Measurements from ENCODE around the gene VTI1A.
"Not testable (repeated sequence)": the region's sequence is repeated elsewhere in the genome, so short reads cannot be mapped to it uniquely, and the experiment has no call there.

Gene VTI1A

DNA sequence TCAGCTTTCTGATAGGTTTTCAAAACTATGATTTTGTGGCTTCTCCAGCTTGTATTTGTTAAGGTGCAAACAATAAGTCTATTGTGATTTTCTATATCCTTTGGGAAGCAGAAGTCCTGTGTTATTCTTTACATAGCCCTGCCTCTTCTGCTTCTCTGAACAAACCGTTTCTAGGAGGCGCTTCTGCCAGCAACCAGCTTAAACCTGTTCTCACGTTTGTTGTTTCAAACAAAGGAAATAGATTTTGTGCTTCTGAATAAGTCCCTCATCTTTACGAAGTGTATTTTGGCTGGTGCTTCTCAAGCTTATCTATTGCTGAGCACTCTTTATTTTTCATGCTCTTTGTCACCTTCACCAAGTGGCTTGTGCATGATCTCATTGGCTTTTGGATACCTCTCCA lies 61.0 kb downstream of the VTI1A start:
- DNase-seq, result no peak

DNA sequence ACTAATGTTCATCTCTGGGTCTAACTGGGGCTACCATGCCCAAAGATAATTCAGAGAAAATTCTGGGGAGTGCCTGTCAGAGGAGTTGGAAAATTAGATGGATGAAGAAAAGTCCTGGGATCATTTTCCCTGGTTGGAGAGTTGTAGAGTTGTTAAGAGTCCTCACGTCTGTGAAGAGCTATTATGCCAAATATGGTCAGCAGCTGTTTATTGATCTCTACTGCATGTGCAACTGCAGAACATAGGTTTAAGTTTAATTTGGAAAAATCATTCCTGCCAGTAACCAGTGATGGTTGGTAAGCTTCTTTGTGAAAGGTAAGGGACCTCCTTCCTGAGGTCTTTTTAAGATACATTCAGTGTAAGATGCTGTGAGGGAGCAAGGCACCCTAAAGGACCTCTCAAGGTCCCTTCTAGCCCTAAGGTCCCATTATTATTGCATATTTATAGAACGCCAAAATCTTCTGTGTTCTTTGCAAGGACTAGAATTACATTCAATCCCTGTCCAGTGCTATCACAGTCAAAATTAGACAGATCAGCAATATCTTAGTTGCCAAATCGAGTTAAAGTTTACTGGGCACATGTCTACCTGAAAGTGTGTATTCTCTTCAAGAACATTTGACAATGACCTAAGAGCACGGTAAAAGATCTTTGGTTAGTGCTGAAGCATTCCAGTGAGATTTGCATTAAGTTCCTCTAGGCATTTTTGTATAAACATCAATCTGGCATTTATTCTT lies 62.7 kb downstream of the VTI1A start:
- no peak for DNase-seq

DNA sequence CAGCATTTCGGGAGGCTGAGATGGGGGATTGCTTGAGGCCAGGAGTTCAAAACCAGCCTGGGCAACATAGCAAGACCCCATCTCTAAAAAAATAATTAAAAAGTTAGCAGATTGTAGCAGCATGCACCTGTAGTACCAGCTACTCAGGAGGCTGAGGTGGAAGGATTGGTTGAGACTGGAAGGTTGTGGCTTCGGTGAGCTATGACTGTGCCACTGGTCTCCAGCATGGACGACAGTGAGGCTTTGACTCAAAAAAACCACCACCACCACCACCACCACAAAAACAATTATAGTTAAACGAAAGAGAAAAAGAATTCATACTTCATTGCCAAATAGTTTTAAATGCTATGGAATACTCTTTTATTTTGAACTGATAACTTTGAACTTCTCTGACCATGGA lies 63.4 kb downstream of the VTI1A start:
- no peak for DNase-seq

DNA sequence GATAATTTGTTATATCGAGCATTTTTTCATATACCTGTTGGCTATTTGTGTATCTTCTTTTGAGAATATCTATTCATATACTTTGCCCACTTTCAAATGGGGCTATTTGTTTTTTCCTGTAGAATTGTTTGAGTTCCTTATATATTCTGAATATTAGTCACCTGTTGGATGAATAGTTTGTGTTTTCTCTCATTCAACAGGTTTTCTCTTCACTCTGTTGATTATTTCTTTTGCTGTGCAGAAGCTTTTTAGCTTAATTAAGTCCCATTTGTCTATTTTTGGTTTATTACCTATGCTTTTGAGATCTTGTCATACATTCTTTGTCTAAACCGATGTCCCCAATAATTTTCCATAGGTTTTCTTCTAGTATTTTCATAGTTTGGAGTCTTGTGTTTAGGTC lies 65.3 kb downstream of the VTI1A start:
- no peak for DNase-seq

DNA sequence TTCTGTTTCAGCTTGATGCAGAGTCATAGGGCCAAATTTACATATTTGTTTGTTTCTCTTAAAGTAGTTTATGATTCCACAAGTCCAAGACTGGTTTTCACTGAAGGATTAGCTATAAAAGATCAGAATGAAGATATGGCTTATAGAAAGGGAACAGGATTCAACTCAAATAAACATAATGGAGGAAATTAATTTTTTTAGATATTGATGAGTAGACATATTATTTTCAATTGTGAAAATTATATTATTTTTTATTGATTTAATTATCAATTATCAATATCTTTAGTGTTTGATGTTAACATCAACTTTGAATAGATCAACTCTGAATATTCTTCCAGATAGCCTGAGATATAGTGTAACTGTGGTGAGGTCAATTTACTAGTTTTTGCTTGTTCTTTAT lies 68.1 kb downstream of the VTI1A start:
- no peak for DNase-seq

DNA sequence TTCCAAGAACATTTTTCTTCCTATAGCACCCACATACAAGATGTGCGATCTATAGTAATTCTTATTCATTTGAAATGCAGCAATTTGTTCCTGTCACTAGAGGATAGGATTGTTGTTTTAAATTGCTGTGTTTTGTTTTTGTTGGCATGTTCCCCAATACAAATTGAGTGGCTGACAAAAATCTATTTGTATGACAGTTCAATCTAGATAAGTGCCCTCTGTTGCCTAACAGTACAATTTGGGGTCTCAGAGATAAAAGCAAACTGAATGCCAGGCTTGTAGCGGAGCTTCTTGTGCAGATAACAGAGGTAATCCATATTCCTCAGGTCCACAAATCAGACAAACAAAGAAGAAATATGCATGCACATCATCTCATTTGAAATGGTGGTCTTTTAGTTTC lies 68.8 kb downstream of the VTI1A start:
- DNase-seq, result no peak

DNA sequence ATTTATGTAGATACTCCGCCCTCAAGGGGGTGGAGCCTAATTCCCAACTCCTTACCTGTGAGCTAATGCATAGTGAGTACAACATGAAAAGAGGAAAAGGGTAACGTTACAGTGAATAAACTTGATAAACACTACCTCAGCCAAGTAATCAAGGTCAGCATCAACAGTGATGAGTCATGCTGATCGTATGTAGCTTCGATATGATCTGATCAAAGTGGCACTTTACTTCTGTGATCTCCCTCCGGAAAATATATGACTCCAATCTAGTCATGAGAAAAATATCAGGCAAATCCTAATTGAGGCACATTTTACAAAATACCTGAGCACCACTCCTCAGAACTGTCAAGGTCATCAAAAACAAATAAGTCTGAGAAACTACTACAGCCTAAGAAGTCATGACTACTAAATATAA lies 70.4 kb downstream of the VTI1A start:
- no peak for DNase-seq

DNA sequence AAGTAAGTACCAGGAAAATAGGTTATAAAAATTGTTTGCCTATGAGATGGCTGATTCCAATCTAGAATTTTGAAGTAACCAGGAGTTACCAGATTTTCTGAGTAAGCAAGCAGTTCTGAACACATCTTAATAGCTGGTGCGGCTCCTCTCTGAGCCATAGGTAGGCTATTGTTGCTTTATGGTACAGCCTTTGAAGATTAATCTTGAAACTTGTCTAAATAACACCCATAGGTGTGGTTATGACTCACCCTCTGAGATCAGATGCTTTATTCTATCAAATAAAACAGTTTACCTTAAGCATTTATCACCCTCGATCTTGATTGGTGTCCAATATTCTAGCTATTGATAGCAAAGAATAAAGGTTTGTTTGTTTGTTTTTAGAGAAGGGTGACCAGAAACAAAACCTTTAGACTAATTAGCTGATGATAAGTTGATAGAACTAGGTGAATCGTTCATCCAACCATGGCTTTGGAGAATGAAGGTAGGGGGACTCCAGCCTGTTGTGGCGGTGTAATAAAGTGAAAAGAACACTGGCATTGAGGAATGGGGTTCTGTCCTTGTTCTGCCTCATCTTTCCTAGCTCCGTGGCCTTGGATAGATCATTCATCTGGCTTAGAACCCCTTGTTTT lies 72.2 kb downstream of the VTI1A start:
- no peak for DNase-seq

DNA sequence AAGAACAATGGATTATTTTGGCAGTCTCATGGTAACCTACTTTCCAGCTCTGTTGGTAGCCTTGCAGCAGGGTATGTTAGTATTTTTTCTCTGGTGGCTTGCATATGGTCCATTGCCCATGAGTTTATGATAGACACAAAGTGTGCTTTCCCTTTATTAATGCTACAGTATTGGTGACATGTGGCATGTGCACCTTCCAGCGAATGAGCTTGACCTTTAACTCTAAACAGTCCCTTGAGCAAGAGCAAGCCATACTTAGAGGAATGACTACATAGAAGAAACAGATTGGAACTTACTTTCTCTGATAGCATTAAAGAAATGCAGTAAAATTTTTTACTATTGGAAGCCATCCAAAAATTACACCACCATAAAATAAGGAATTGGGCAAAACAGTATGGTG lies 73.9 kb downstream of the VTI1A start:
- no peak for DNase-seq

DNA sequence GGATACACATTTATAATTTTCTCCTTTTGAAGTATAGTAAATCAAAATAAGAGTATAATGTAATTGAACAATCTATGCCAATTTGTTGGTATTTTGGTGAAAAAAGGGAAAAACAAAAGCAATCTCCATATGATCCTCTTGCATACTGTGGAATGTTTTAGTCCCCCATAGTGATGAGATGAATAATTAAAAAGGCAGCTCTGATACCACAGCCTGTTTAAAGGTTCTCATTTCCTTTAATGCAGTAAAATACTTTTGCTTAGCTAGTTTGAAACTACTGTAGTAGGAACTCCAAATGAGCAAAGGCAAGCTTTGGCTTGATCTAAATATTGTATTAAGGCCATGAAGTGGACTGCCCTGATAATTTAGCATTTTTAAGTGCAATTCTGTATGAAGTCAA lies 77.6 kb downstream of the VTI1A start:
- DNase-seq, result no peak

DNA sequence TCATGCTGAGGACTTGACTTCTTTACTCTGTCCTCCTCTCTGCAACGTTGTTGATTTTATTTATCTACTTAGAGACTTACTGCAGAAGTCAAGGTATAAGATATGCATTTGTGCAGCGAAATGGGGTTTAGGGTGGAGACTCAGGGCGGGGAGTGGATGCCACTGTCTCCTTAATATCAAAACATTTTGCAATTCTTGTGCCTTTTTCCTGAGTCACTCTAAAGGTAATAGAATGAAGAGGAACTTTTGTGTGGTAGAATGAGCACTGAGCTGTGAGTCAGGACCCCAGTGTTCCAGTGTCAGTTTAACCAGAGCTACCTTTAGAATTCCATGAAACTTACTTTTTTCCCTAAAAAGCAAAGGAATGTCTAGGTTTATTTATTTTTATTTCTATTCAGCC lies 78.2 kb downstream of the VTI1A start:
- no peak for DNase-seq

DNA sequence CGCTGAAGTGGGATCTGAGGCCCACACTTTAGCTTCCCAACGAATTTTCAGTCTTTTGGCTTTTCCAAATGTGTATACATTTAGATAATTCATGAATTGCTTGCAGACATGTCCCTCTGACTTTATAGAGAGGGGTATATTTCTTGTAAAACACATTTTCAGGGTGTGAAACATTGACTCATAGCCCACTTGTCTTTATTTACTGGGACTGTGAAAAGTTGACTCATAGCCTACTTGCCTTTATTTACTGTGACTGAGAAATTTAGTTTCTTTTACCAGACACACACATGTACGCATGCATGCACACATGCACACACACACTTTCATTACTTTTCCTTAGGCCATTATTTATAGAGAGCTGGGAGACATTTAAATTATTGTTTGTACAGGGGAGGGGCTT lies 79.1 kb downstream of the VTI1A start:
- no peak for DNase-seq

DNA sequence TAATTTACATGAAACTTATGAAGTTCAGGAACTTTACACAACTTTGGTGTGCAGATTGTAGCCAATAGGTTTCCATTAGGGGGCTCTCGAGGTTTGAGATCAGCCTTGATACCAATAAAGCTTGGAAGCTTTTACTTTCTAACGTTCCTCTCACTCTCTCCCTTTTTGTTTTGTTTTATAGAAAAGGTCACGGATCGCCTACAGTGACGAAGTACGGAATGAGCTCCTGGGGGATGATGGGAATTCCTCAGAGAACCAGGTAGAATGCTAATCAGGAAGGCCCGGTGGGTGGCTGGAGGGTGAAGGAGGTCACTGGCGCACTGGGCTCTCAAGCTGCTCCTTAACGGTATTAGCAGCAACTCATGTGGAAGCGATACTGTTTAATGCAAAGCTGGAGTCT lies 79.9 kb downstream of the VTI1A start:
- DNase-seq, result no peak

DNA sequence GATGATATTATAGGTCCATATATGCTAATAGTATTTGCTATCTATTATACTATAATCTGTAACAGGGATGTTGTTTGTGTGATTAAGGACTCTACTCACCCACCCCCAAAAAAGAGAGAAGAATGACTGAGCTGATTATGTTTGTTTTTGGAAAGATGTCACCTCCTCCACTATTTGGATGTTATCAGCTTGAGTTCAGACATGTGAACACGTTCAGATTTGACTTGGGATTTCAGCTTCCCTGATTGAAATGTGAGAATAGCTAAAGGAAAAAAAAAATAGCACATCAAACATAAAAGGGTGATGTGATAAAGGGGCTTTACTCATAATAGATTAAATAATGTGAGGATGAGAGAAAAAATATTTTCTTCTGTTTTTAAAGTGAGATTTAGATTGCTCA lies 81.2 kb downstream of the VTI1A start:
- no peak for DNase-seq

DNA sequence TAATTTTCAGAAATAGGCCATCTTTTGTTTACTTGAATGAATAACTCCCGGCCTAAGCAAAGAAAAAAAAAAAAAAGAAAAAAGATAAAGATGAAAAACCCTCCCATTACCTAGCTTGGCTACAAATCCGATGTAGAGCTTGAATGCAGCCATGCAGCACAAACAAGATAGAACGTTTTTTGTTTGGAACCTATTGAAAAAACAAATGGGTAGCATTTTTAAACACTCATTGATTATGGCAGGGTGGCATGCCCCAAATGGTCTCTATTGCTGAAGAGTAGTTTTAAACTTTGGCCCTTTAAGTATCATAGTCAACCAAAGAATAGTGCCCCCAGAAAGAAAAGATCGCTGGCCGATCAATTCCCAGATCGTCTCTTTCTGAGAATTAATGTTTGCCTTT lies 84.4 kb downstream of the VTI1A start:
- DNase-seq, result no peak

DNA sequence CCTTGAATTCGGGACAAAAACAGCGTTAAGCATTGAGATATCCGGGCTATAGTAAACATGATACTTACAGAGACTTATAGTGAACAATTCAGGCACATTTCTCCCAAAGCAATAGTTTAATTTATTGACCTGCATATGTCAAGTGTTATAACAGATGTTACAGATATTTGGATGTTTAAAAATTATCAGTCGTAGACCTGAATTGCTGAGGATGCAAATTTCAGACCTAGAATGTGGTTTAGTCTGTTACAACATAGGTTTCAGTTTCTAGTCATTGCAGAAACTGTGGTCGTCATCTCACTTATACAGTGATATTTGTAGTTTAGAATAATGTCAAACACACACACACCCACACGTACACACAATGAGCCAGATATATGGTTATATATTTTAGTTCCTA lies 85.2 kb downstream of the VTI1A start:
- no peak for DNase-seq

DNA sequence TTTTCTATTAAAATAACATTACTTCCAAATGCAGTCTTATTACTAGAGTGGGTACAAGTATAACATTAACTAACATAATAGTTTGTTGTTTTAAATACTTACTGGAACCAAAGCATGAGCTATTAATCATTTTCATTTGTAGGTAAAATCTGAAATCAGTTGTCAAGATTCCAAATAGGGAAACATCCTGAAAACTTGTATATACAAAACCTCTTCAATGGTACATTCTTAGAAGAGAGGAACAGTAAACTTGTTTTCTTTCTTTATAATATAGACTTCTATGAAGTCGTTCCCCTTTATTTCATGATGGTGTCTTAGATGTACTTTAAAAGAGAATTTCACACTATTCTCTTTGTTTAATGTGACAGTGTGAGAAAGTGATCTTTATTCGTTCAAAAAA lies 85.9 kb downstream of the VTI1A start:
- no peak for DNase-seq

DNA sequence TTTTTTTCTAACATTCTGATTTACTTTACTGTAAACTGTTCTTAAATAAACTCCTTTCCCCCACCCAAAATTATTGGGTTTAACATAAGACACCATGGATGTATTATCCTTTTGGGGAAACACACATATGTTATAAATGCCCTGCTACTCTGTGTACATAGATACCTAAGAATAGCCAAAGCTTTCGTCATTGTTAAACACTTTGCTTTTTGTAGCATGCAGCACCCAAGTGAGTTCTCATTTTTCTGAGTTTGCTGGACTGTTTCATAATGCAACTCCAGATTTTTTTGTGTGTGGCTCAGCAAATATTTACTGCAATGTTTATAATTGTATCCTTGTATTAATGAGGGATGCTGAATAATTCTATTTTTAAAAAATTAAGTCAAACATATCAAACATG lies 86.9 kb downstream of the VTI1A start:
- peak in 1 of 2 experiments; percentile 4 for DNase-seq

DNA sequence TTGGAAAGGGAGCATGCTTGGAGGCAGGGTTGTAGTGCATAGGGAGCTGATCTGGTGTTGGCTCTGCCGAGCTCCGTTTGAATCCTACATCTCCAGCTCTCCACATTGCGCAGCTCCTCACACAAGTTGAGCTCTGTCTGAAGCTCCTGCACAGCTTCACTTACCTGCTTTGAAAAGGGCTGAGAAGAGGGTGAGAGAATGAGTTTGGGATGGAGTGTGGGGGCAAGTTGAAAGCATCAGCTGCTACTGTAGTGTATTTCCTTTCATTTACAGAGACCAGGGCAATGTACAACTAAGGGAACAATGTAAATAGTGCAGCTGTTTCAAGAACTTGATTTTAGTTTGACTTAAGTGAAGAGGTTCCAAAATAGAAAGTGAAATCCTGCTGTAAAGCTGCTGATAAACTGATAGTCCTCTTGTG lies 88.5 kb downstream of the VTI1A start:
- DNase-seq, result no peak

DNA sequence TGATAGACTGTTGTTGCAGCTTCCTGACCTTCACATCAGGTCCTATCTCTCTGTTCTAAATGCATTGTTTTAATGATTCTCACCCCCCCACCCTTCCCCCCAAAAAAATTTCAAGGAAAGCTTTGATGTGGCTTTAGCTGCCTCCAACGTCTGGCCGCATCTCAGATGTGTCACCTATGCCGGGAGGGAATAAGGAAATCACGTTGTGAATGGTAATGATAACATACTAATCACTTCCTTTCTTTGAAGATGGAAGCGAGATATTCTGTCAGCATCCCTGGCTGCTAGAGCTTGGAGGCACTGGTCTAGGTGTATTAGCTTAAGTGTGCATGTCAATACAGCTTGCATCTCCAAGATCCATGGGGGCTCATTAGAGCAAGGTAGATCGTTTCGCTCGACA lies 89.6 kb downstream of the VTI1A start:
- DNase-seq, result no peak

DNA sequence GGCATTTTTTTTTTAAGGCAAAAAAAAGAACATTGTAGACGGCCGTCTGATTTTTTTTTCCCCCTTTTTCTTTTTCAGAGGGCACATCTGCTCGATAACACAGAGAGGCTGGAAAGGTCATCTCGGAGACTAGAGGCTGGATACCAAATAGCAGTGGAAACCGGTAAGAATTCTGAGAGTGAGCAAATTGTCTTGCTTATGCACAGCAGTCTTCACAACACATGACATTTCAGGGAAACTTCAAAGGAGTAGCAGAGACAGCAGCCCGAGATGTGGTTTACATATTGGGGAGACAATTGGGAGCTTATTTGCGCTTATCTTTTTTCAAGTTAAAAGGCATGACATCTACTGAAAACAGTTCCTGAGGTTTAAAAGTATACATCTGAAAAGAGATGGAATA lies 91.2 kb downstream of the VTI1A start:
- DNase-seq, result no peak

DNA sequence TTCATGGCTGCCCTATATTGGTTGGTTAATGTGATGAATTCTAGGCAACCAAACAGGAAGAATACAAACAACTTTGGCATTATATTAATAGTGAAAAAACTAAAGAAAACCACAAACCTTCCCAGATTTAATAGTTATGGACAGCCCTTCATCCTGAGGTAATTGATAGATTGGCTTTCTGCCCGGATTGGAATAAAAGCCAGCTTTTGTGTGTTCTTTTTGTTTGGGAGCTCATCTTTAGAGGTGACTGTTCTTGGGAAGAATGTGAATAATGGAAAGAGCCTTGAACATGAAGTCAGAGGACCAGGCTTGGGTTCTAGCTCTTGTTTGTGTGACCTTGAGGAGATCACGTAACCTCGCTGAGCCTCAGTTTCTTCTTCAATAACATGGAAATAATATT lies 92.3 kb downstream of the VTI1A start:
- DNase-seq, result no peak

DNA sequence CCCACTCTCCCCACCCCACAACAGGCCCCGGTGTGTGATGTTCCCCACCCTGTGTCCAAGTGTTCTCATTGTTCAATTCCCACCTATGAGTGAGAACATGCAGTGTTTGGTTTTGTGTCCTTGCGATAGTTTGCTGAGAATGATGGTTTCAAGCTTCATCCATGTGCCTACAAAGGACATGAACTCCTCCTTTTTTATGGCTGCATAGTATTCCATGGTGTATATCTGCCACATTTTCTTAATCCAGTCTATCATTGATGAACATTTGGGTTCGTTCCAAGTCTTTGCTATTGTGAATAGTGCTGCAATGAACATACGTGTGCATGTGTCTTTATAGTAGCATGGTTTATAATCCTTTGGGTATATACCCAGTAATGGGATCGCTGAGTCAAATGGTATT lies 95.8 kb downstream of the VTI1A start:
- DNase-seq, result not testable (repeated sequence)

DNA sequence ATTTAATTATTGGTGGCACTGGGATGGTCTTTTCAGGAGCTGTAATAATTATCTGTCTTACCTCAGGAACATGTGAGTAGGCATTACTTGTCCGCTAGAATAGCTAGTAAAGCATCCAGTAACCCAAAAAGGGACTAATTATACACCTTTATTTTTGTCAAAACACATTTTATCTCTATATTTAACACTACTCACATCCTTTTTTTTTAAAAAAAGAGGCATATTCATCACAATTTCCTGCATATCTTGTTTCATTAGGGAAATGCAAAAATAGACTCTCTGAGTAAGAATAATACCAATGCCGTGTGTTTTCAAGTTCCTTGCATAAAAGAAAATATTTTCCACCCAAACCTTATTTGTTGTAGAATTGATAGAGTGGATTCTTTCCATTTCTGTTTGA lies 99.5 kb downstream of the VTI1A start:
- DNase-seq, result no peak

Data from NCI-H2081 (cell line).